Mesendoderm (in vitro differentiated cells): ENCODE measurements around the gene ARMC3. TPM values are rescaled to one million over a fixed set of nuclear protein-coding genes. Genes with fewer than 3 reads are reported as not detected.

Experiments
- DNase-seq: peaks from one replicate; pipeline ENCODE4 v3.0.0; 2013
- H2AK5ac ChIP-seq: 2 replicates; pipeline ENCODE4 v1.6.1; 2013; ENCODE audit warnings: low read length, inconsistent platforms
- H2BK120ac ChIP-seq: 2 replicates; pipeline ENCODE4 v1.6.1; 2013; ENCODE audit warnings: low read depth, mild to moderate bottlenecking, low read length, moderate library complexity, mixed read lengths
- H2BK15ac ChIP-seq: replicated peaks from 2 replicates; pipeline ENCODE4 v1.6.1; 2013; ENCODE audit warnings: low read depth, mild to moderate bottlenecking, moderate library complexity
- H2BK5ac ChIP-seq: 2 replicates; pipeline ENCODE4 v1.6.1; 2013; ENCODE audit warnings: low read length, inconsistent platforms
- H3K18ac ChIP-seq: 2 replicates; pipeline ENCODE4 v1.6.1; 2013; ENCODE audit warnings: mild to moderate bottlenecking, low read length, mixed read lengths
- H3K23ac ChIP-seq: one replicate; pipeline ENCODE4 v1.6.1; 2013; ENCODE audit warnings: low read length
- H3K27ac ChIP-seq: 2 replicates; pipeline ENCODE4 v1.5.1; 2013; ENCODE audit warnings: low read depth, mild to moderate bottlenecking, inconsistent platforms, low read length, moderate library complexity
- H3K27me3 ChIP-seq: 2 replicates; pipeline ENCODE4 v1.6.1; 2013; ENCODE audit warnings: low read length, control low read depth, mild to moderate bottlenecking, inconsistent platforms; ENCODE audit not compliant: insufficient read depth, poor library complexity
- H3K36me3 ChIP-seq: 2 replicates; pipeline ENCODE4 v1.6.1; 2013; ENCODE audit warnings: low read length, inconsistent platforms; ENCODE audit not compliant: control insufficient read depth, insufficient read depth
- H3K4ac ChIP-seq: one replicate; pipeline ENCODE4 v1.6.1; 2013; ENCODE audit warnings: low read depth, mild to moderate bottlenecking, low read length, moderate library complexity
- H3K4me1 ChIP-seq: 2 replicates; pipeline ENCODE4 v1.6.1; 2013; ENCODE audit warnings: low read depth, low read length, inconsistent platforms; ENCODE audit not compliant: control insufficient read depth
- H3K4me2 ChIP-seq: 2 replicates; pipeline ENCODE4 v1.6.1; 2013; ENCODE audit warnings: low read length
- H3K4me3 ChIP-seq: 2 replicates; pipeline ENCODE4 v1.5.1; 2013; ENCODE audit warnings: mild to moderate bottlenecking, low read length
- H3K56ac ChIP-seq: one replicate; pipeline ENCODE4 v1.6.1; 2013; ENCODE audit warnings: low read length
- H3K79me1 ChIP-seq: 2 replicates; pipeline ENCODE4 v1.6.1; 2013; ENCODE audit warnings: low read length, inconsistent platforms
- H3K79me2 ChIP-seq: 2 replicates; pipeline ENCODE4 v1.6.1; 2013; ENCODE audit warnings: mild to moderate bottlenecking, low read length; ENCODE audit not compliant: control insufficient read depth, insufficient read depth
- H3K9ac ChIP-seq: 2 replicates; pipeline ENCODE4 v1.6.1; 2013; ENCODE audit warnings: low read length, inconsistent platforms
- H4K5ac ChIP-seq: one replicate; pipeline ENCODE4 v1.6.1; 2013; ENCODE audit warnings: low read length
- H4K8ac ChIP-seq: one replicate; pipeline ENCODE4 v1.6.1; 2013; ENCODE audit warnings: low read depth, mild to moderate bottlenecking, control low read depth, low read length, moderate library complexity
- WGBS: extraction: QIAGEN DNeasy Blood & Tissue Kit; methylation state at CpG from one replicate; pipeline ENCODE4 v1.1.7; 2013; ENCODE audit warnings: low lambda C conversion rate, missing lambda C conversion rate; ENCODE audit not compliant: insufficient coverage; ENCODE audit errors: extremely low coverage; 5-methylcytosine and 5-hydroxymethylcytosine counted together
- polyA plus RNA-seq, 2 experiments: library from polyadenylated mRNA; stranded (reverse); fragments of 200-250 nt; gene quantifications; one replicate each; pipeline ENCODE4 v1.2.3, GENCODE V29; 2013

ARMC3 gene
- polyA plus RNA-seq (2013, experiment 1 of 2), result 0.14 TPM
- 0.18 TPM for polyA plus RNA-seq (2013, experiment 2 of 2)

DNA sequence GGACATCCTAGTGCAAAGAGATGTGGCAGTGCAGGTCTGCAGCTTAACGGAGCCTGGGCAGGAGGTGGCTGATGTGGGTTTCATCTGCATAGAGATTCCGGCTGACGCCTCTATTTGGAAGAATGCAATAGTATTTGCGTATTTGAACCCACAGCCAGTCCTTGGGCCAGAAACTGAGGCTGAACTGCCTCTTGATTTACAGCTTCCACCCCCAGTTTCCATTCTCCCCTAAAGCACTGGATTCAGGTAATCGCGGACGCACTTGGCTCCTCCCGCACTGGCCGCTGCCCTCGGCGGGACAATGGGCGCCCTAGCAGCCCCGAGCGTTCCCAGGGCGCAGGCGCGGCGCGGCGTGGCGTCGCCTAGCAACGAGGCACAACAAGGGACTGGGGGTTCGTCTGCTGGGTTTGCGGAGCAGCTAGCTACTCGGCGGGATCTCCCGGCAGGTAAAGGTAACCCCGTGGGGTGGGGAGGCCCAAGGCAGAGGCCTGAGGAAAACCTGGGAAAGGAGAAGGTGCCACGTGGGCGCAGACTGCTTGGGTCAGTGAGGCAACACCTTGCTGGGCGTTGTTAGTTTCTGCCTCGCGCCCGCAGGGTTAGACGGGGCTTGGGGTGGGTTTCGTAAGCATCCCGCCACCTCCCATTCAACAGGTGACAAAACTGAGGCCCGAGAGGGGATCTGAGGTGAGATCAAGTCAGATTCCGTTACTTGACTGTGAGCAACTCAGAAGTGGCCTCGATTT, at the start of gene ARMC3:
Gene ARMC3, plus strand, starts transcription at position 393 of the 743 bp plus-strand sequence. CDS start 3,944 bp downstream, outside the sequence.
- no peak within 1 kb of the TSS for H3K18ac ChIP-seq
- no peak within 1 kb of the TSS for H3K4ac ChIP-seq
- H3K23ac ChIP-seq, result no peak within 1 kb of the TSS
- H3K9ac ChIP-seq, result peak within 1 kb of the TSS; percentile 57
- peak; percentile 92 for DNase-seq
- H3K36me3 ChIP-seq, result no peaks in the 10 kb centered on the region
- WGBS, result no CpG with 5 or more reads among the region's 41 CpGs
- no peak within 1 kb of the TSS for H2BK120ac ChIP-seq
- no peak within 1 kb of the TSS for H4K5ac ChIP-seq
- peak within 1 kb of the TSS; percentile 77 for H3K56ac ChIP-seq
- no peaks in the 10 kb centered on the region for H3K79me1 ChIP-seq
- H2AK5ac ChIP-seq, result no peak within 1 kb of the TSS
- no peak within 1 kb of the TSS for H2BK15ac ChIP-seq
- no peaks in the 10 kb centered on the region for H3K27me3 ChIP-seq
- H3K79me2 ChIP-seq, result no peaks in the 10 kb centered on the region
- H3K4me1 ChIP-seq, result no peaks in the 10 kb centered on the region
- H2BK5ac ChIP-seq, result no peak within 1 kb of the TSS
- H3K4me3 ChIP-seq, result peak within 1 kb of the TSS; percentile 32
- no peak within 1 kb of the TSS for H4K8ac ChIP-seq
- peak within 1 kb of the TSS; percentile 73 for H3K4me2 ChIP-seq
- no peak within 1 kb of the TSS for H3K27ac ChIP-seq

GRCh38 chr10:22891797-22892196, 36.1 kb upstream of the ARMC3 start:
- H3K18ac ChIP-seq, result no peak overlapping the region
- H3K27me3 ChIP-seq, result no peaks in the 10 kb centered on the region
- H3K27ac ChIP-seq, result no peak overlapping the region
- no peak overlapping the region for H3K4me2 ChIP-seq
- H2BK15ac ChIP-seq, result no peak overlapping the region
- no CpG with 5 or more reads among the region's 2 CpGs for WGBS
- H3K23ac ChIP-seq, result no peak overlapping the region
- no peak overlapping the region for H4K8ac ChIP-seq
- H3K56ac ChIP-seq, result no peak overlapping the region
- H4K5ac ChIP-seq, result no peak overlapping the region
- no peak for DNase-seq
- no peak overlapping the region for H3K9ac ChIP-seq
- H3K79me1 ChIP-seq, result no peaks in the 10 kb centered on the region
- H3K36me3 ChIP-seq, result no peaks in the 10 kb centered on the region
- no peak overlapping the region for H3K4me3 ChIP-seq
- no peak overlapping the region for H2BK120ac ChIP-seq
- no peak overlapping the region for H3K4ac ChIP-seq
- no peaks in the 10 kb centered on the region for H3K79me2 ChIP-seq
- no peak overlapping the region for H2BK5ac ChIP-seq
- H2AK5ac ChIP-seq, result no peak overlapping the region
- H3K4me1 ChIP-seq, result peaks cover under 1% of the 10 kb centered on the region

- no peaks in the 10 kb centered on the region for H3K79me1 ChIP-seq
- no peak overlapping the region for H2AK5ac ChIP-seq
- H3K4me1 ChIP-seq, result peaks cover 4% of the 10 kb centered on the region
- no peak overlapping the region for H4K8ac ChIP-seq
- no peak overlapping the region for H3K56ac ChIP-seq
- no peak overlapping the region for H3K9ac ChIP-seq
- no peaks in the 10 kb centered on the region for H3K36me3 ChIP-seq
- H3K4ac ChIP-seq, result no peak overlapping the region
- H2BK5ac ChIP-seq, result no peak overlapping the region
- H3K4me2 ChIP-seq, result no peak overlapping the region
- H3K18ac ChIP-seq, result no peak overlapping the region
- H3K79me2 ChIP-seq, result no peaks in the 10 kb centered on the region
- H2BK120ac ChIP-seq, result no peak overlapping the region
- DNase-seq, result no peak
- no peak overlapping the region for H3K23ac ChIP-seq
- H3K27me3 ChIP-seq, result no peaks in the 10 kb centered on the region
- H2BK15ac ChIP-seq, result no peak overlapping the region
- H3K27ac ChIP-seq, result no peak overlapping the region
- WGBS, result no CpG with 5 or more reads among the region's 2 CpGs
- no peak overlapping the region for H3K4me3 ChIP-seq
- H4K5ac ChIP-seq, result no peak overlapping the region
Observed at GRCh38 chr10:22893781-22894180, 34.1 kb upstream of the ARMC3 start.

GRCh38 chr10:22894714-22895113, 33.1 kb upstream of the ARMC3 start:
- Histone ChIP-seq H3K18ac (no peak overlapping the region), H4K5ac (no peak overlapping the region), H3K79me1 (no peaks in the 10 kb centered on the region), H3K56ac (peak overlapping the region; percentile 20), H3K4me1 (peaks cover 4% of the 10 kb centered on the region), H2BK15ac (no peak overlapping the region), H3K27ac (no peak overlapping the region), H3K9ac (no peak overlapping the region), H3K4me2 (no peak overlapping the region), H2BK5ac (no peak overlapping the region), H2AK5ac (no peak overlapping the region), H2BK120ac (no peak overlapping the region), H3K23ac (no peak overlapping the region), H3K79me2 (no peaks in the 10 kb centered on the region), H3K27me3 (no peaks in the 10 kb centered on the region), H4K8ac (no peak overlapping the region), H3K36me3 (no peaks in the 10 kb centered on the region), H3K4me3 (no peak overlapping the region), H3K4ac (no peak overlapping the region)
- WGBS, result no CpG with 5 or more reads among the region's 4 CpGs
- no peak for DNase-seq

DNA sequence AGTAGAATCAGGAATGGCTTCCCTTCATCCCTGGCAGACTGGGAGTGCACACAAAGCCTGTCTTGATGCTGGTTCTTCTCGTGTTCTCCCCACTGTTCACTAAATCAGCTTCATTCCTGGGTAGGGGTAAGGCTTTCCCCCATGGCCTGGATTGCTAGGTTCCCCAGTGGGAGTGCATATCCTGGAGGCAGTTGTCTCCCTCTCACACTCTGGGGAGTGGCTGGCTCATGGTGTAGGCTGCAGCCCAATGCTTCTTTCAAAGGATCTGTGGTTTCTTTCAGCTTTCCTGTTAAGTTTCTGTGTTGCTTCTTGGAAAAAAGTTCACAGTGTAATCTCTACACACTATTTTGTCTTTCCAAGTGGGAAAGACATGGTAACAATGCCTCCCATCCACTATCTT, 32.6 kb upstream of the ARMC3 start:
- WGBS, result no CpG with 5 or more reads among the region's 1 CpG

DNA sequence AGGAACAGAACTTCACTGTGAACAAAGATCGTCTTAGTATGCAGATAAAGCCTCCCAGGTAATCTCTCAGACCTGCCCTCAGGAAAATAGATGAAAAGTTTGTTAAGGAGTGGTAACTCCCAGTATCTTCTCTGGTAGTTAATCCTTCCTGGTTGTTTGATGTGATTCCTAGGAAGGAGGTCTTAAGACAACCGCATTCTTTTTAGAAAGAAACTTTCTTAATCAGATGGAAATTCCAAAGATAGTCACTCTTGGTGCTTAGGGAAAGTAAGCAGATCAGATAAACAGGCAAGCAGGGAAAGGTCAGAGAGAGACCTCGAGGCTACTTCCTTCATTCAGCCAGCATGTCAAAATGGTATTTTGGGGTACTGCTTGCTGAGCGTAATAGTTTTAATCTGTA, 30.5 kb upstream of the ARMC3 start:
- H2AK5ac ChIP-seq, result no peak overlapping the region
- H3K23ac ChIP-seq, result no peak overlapping the region
- H3K4me3 ChIP-seq, result no peak overlapping the region
- no peaks in the 10 kb centered on the region for H3K27me3 ChIP-seq
- H3K4ac ChIP-seq, result no peak overlapping the region
- peaks cover 4% of the 10 kb centered on the region for H3K4me1 ChIP-seq
- no peaks in the 10 kb centered on the region for H3K79me1 ChIP-seq
- H3K36me3 ChIP-seq, result no peaks in the 10 kb centered on the region
- H3K27ac ChIP-seq, result no peak overlapping the region
- no peak overlapping the region for H4K5ac ChIP-seq
- H2BK15ac ChIP-seq, result no peak overlapping the region
- no peak overlapping the region for H3K4me2 ChIP-seq
- H2BK120ac ChIP-seq, result no peak overlapping the region
- DNase-seq, result peak; percentile 81
- no peaks in the 10 kb centered on the region for H3K79me2 ChIP-seq
- no peak overlapping the region for H3K56ac ChIP-seq
- H2BK5ac ChIP-seq, result no peak overlapping the region
- no peak overlapping the region for H3K9ac ChIP-seq
- WGBS, result no CpG with 5 or more reads among the region's 4 CpGs
- no peak overlapping the region for H4K8ac ChIP-seq
- no peak overlapping the region for H3K18ac ChIP-seq

More for the DNA sequence above, 32.6 kb upstream of the ARMC3 start:
- H2BK15ac ChIP-seq, result no peak overlapping the region
- no peak overlapping the region for H4K5ac ChIP-seq
- H4K8ac ChIP-seq, result no peak overlapping the region
- peaks cover 4% of the 10 kb centered on the region for H3K4me1 ChIP-seq
- no peak for DNase-seq
- no peak overlapping the region for H3K4ac ChIP-seq
- H2AK5ac ChIP-seq, result no peak overlapping the region
- H3K27me3 ChIP-seq, result no peaks in the 10 kb centered on the region
- peak overlapping the region; percentile 35 for H3K56ac ChIP-seq
- no peaks in the 10 kb centered on the region for H3K36me3 ChIP-seq
- no peak overlapping the region for H3K4me2 ChIP-seq
- H3K79me2 ChIP-seq, result no peaks in the 10 kb centered on the region
- no peak overlapping the region for H3K23ac ChIP-seq
- H2BK120ac ChIP-seq, result no peak overlapping the region
- no peak overlapping the region for H3K9ac ChIP-seq
- no peak overlapping the region for H3K18ac ChIP-seq
- no peaks in the 10 kb centered on the region for H3K79me1 ChIP-seq
- no peak overlapping the region for H2BK5ac ChIP-seq
- no peak overlapping the region for H3K4me3 ChIP-seq
- H3K27ac ChIP-seq, result no peak overlapping the region
